ENCODE measurements around the gene RAB30. TPM values are rescaled to one million over a fixed set of nuclear protein-coding genes. Genes with fewer than 3 reads are reported as not detected.
A peak's percentile ranks its signal among the peaks of the same experiment; 100 is the strongest.

Gene RAB30
- total RNA-seq, 4 donors from 2014 or later = 18.7 to 36.6 (median 27.5) TPM

DNA sequence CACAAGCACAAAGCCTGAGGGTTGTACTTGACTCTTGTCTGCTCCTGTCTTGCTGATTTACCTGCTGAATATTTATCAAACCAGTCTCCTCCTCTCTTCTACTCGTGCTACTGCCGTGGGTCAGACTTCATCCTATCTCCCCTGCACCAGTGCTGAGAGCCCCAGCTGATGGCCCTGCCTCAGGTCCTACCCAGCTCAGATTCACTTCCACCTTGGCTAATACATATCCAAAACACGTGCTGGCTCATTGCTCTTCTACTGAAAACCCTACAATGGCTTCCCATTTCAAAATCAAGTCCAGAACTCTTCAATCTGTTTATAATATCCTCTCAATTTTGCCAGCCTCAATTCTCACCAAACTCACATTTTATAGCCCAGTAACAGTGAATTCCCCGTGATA is 48.3 kb downstream of the RAB30 start:
- Histone ChIP-seq H3K9me3 (no peaks in the 10 kb centered on the region), H3K4me3 (no peak overlapping the region), H3K27me3 (no peaks in the 10 kb centered on the region), H3K27ac (no peak overlapping the region), H3K36me3 (no peaks in the 10 kb centered on the region), H3K4me1 (peaks cover 0 to 61% (median 0%) of the 10 kb centered on the region in 3 donors)
- TF ChIP-seq POLR2AphosphoS5 (IDR thresholded peaks at IDR 0.05) (no peak), POLR2A (IDR thresholded peaks at IDR 0.05) (no peak), EP300 (IDR thresholded peaks at IDR 0.05) (no peak)
- TF ChIP-seq, protein P1, sequence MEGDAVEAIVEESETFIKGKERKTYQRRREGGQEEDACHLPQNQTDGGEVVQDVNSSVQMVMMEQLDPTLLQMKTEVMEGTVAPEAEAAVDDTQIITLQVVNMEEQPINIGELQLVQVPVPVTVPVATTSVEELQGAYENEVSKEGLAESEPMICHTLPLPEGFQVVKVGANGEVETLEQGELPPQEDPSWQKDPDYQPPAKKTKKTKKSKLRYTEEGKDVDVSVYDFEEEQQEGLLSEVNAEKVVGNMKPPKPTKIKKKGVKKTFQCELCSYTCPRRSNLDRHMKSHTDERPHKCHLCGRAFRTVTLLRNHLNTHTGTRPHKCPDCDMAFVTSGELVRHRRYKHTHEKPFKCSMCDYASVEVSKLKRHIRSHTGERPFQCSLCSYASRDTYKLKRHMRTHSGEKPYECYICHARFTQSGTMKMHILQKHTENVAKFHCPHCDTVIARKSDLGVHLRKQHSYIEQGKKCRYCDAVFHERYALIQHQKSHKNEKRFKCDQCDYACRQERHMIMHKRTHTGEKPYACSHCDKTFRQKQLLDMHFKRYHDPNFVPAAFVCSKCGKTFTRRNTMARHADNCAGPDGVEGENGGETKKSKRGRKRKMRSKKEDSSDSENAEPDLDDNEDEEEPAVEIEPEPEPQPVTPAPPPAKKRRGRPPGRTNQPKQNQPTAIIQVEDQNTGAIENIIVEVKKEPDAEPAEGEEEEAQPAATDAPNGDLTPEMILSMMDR (IDR thresholded peaks at IDR 0.05) = no peak
- WGBS, 2 donors (ENCODE audit: low coverage in 1 of 2) = 76 to 86% methylated on average over 4 of the region's 4 CpGs
- ATAC-seq = no peak

DNA sequence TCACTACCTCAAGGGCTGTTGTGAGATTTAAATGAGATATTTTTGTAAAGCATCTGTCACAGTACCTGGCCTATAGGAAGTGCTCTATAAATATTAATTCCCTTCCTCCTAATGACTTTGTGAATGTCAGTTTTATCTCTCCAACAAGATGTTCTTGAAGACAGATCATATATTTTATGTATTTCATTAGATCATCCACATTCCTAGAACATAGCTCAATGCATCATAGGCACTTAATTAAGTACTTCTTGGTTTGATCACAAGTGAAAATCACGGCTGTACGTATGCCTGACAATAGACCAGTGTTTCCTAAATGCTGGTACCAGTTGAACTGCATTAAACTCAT is 49.9 kb downstream of the RAB30 start:
- Histone ChIP-seq H3K9me3 (no peaks in the 10 kb centered on the region), H3K27me3 (no peaks in the 10 kb centered on the region), H3K4me1 (peaks cover 0 to 65% (median 0%) of the 10 kb centered on the region in 3 donors), H3K4me3 (no peak overlapping the region), H3K27ac (no peak overlapping the region), H3K36me3 (no peaks in the 10 kb centered on the region)
- no peak for ATAC-seq
- whole genome bisulfite sequencing, 2 donors (ENCODE audit: low coverage in 1 of 2) = 76% methylated on average over 2 of the region's 2 CpGs; no CpG with 5 or more reads in 1 of the 2 donors
- TF ChIP-seq EP300 (IDR thresholded peaks at IDR 0.05) = no peak
- TF ChIP-seq POLR2AphosphoS5 (IDR thresholded peaks at IDR 0.05) = no peak
- no peak for TF ChIP-seq POLR2A (IDR thresholded peaks at IDR 0.05)
- TF ChIP-seq, protein P1 (IDR thresholded peaks at IDR 0.05) = no peak

DNA sequence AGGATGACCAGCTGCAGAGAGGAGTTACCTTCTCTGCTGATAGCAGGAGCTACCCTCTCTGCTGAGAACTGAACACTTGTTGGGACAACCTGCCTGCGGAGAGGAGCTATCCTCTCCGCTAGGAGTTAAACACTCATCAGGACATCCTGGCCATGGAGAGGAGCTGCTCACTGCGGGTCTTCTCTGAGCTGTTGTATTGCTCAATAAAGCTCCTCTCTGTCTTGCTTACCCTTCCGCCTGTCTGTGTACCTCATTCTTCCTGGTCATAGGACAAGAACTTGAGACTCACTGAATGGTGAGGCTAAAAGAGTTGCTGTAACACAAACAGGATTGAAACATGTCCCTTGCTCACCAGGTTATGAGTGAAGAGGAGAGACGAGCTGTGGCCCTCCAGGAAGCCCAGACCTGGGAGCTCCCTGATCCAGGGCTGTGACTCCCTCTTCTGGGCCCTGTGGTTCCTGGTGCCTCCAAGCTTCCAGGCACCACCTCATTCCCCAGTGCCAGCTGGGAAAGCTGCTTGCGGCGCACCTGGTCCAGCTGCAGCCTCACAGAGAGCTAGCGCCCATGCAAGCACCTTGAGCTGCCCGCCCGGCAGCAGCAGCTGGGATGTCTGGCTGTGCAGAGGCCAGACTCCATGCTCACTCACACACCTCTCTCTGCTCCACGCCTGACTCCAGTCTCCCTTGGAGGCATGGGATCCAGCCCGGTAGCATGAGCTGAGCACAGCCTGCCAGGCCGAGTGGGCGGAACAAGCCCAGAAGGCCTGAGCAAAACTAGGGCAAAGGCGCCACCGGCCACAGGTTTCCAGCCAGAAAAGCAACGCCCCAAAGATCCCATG is 50.5 kb downstream of the RAB30 start:
- TF ChIP-seq EP300 (IDR thresholded peaks at IDR 0.05) = no peak
- no peak for TF ChIP-seq POLR2A (IDR thresholded peaks at IDR 0.05)
- TF ChIP-seq, protein P1 (IDR thresholded peaks at IDR 0.05) = no peak
- TF ChIP-seq POLR2AphosphoS5 (IDR thresholded peaks at IDR 0.05) = no peak
- Histone ChIP-seq H3K36me3 (no peaks in the 10 kb centered on the region), H3K27me3 (no peaks in the 10 kb centered on the region), H3K27ac (no peak overlapping the region), H3K4me3 (no peak overlapping the region), H3K9me3 (no peaks in the 10 kb centered on the region), H3K4me1 (peaks cover 0 to 69% (median 0%) of the 10 kb centered on the region in 3 donors)
- 80 to 100% methylated on average over 1 to 6 of the region's 17 CpGs for WGBS, 2 donors (ENCODE audit: low coverage in 1 of 2)
- no peak for ATAC-seq

GRCh38 chr11:83019888-83020579 is 51.7 kb downstream of the RAB30 start:
- Histone ChIP-seq H3K27me3 (no peaks in the 10 kb centered on the region), H3K4me3 (no peak overlapping the region), H3K27ac (no peak overlapping the region), H3K9me3 (no peaks in the 10 kb centered on the region), H3K36me3 (no peaks in the 10 kb centered on the region), H3K4me1 (peaks cover 0 to 64% (median 0%) of the 10 kb centered on the region in 3 donors)
- peak; percentile 46 for ATAC-seq
- TF ChIP-seq EP300 (IDR thresholded peaks at IDR 0.05) (no peak), POLR2AphosphoS5 (IDR thresholded peaks at IDR 0.05) (no peak), POLR2A (IDR thresholded peaks at IDR 0.05) (no peak)
- TF ChIP-seq, protein P1 (IDR thresholded peaks at IDR 0.05) = no peak
- WGBS, 2 donors (ENCODE audit: low coverage in 1 of 2) = no CpG with 5 or more reads among the region's 12 CpGs

Data from gastroesophageal sphincter (tissue), 4 donors.